HG03025 (cell line): ENCODE data around the gene CERS3.

Experiments
- ATAC-seq: cut with Tn5 transposase; IDR thresholded peaks from one replicate; pipeline ENCODE4 v1.9.1; 2021; ENCODE audit warnings: mild to moderate bottlenecking, moderate library complexity; ENCODE audit not compliant: unreplicated experiment, low FRiP score

The CERS3 gene

DNA sequence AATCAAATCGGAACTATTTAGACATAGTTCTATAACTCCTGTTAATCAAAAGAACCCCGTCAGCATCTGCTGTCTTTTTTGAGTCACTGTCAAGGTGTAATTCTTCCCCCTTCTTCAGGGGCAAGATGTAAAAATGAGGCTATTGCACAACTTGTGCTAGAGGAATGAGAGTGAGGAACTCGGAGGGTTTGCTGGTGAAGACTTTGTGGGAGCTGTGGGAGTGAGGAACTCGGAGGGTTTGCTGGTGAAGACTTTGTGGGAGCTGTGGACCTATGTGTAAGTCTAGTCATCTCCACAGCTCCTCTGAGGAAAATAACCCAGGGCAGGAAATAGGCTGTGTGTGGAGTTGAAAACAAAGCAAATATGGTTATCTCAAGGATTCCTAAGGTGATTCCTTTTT lies 2.5 kb upstream of the CERS3 start:
- no peak for ATAC-seq

DNA sequence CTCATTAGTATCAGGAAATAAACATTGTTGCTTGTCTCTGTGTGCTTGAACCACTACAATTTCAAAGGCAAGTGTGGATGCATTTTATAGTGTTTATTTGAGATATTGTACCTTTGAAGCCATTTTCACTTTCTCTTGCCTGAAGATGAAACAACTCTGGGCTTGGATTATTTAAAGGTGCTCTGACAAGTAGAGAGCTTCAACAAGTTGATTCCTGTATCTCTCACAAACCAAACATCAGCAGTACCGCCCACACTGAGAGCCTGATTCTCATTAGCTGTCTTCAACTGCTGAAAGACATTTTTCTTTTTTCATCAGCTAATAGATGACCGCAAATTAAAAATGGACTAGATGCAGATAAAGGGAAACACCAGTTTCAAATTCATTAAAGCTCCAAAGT lies 806 bp upstream of the CERS3 start:
- no peak for ATAC-seq

DNA sequence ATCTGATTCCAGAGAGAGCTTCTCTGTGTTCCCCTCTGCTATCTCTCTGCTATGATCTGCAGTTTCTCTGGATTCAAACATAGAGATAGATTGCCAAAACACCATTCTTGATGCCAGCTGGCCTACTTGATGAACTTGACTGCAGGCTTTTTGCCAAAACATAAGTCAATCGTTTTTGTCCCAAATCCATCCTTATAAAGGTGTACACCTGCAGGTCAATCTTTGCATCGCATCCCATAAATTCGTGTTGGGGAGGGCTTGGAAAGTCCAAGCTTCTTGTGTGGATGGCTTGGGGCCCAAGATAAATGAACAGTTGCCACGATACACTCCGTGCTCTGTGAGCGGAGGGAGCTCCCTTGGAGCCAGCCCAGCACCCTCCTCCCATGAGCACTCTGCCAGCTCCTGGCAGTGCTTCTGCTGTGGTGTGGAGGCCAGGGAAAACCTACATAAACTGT lies 2.7 kb downstream of the CERS3 start:
- no peak for ATAC-seq

DNA sequence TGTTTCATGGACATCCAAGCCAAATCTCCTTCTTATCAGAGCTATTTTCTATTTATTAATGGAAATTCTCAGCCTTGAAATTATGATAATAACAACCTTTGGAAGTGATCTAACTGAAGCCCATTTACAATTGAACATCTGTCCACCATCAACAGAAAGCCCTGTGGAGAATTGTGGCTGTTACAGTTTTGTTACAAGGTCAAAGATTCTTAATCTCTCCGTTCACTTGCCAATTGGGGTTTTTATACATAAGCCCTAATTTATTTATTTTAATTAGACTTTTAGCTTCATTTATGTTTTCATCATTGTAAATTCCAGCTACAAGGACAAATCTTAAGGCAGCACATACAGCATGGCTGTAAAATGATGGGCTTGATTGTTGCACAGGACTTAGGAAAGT lies 3.3 kb downstream of the CERS3 start:
- no peak for ATAC-seq

DNA sequence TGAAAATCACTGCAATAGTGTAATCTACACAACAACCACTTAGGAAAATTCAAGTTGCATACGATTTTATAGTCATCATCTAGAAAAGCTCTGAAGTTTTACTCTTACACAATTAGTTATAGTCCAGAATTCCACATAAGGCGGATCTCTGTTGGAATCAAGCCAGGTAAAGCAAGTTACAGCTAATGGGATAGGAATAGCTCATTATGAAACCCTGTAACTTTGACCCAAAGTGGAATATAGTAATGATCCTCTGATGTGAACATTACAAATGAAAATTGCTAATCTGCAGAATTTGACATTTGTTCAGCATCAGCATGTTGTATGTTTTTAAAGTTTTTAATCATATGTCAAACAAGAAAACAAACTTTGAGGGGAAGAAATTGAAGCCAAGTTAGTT lies 4.4 kb downstream of the CERS3 start:
- ATAC-seq, result no peak

DNA sequence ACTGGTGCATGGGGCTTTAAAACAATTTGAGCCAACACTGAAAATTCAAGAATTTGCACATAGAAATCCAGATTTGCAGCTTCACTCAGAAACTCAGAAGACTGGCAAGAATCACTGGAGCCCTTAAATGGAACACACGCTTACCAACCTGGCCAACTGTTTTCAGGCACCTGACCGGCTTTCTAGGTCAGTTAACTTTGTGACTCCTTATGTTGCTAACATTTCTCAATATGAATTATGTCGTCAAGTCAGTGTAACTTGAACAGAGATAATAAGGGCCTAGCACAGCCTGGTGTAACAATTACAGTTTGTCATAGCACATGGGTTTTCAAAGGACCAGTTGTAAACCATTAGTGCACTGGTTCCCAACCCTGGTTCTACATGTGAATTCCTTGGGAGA lies 6.8 kb downstream of the CERS3 start:
- ATAC-seq, result no peak

DNA sequence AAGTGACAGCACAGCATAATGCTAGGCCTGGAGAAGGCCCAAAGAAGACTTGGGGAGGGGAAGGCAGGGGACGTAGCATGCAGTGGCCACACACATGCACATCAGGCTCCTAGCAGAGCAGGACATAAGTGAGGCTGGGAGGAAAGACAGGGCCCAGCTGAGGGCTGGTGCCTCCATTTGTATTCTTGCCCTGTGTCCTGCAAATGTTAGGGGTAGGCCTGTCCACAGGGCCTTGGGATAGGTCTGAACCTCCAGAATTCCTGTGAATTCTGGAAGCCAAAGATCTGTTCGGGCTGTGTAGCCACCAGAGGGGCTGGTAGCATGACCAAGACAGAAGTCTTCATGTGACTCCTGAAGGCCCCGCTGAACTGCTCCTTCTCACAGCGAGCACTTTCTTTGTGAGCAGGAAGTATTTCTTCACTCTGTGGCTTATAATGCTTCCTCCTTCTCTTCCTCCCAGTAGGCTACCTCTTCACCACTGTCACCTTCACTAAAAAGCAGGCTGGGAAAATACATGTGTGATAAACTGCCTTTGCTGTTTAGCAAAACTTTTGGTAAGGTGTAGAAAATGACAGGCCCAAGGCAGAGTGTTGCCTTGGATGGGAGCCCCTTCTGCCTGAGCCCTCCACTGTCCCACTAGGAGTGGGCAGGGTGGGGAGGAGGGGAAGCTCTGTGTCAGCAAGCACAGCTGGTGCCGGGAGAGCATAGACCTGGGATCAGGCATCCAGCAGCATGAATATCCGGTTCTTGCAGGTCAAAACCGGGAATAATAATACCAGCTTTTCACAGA lies 8.4 kb downstream of the CERS3 start:
- ATAC-seq, result no peak

DNA sequence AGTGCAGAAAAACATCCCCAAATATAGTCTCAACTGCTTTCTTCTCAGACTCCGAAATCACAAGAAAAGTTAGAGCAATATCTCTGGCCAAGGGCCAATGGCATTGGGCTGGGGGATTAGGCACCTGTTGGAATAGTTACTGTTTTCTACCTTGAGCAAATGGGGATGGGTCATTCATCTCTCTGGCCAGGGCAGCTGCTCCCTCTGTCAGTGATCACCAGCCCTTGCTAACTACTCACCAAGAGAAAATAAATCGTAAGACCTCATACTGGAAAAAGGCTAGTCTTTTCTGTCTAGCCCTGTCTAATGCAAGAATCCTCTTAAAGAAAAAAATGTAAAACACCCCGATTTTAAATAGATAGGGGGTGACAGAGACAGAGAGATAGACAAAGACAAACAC lies 10.9 kb downstream of the CERS3 start:
- ATAC-seq, result no peak

DNA sequence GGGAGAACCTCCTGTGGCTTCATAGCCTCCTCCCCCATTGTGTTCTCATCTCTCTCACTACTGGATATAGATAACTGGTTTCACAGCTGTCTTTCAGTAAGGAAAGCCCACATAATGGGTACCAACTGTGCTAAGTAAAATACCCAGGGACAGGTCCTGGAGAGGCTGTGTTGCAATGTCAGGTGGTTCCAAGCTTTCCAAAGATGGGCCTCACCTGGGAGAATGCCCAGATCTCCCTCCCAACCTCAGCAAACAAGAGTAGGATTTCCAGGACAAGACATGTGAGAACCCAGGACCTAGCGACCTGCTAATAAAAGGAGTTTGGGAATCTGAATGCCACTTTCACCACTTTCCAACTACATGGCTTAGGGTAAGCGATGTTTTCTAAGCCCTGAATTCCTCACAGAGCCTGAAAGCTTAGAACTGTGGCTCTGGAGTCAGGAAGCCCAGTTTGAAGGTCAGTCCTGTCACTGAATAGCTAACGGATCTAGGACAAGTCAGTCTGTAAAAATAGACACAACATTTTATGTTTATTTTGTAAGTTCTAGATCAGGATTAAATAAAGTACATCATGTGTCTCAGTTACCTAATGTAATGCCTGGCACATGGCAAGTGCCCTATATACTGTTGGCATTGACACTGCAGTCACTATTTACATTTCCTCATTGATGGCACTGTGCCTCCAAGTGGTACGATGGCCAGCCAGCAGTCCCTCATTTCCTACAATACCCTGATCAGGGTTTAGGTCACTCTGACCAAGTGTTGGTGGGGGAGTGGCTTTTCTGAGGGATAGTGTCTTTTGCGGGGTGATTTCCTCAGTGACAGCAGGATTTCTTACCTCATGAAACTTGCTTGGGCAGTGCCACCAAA lies 11.9 kb downstream of the CERS3 start:
- ATAC-seq, result no peak

DNA sequence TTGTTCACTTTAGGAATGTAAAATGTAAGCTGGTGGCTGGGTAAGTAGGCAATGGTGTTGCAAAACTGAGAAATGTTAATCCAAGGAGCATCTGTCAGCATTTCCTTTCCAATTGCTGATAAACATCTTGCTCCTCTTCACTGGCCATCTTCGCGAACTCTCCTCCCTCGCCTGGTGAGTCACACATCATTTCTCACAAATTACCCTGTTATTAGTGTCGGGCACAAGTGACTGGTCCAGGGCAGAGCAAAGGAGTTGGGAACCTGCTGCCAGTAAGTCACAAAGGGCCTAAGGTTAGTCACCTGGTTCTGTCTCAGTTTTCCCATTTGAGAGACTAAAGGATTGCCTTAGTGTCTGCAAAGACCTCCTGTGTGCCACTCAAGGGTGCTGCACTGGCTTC lies 13.0 kb downstream of the CERS3 start:
- no peak for ATAC-seq

DNA sequence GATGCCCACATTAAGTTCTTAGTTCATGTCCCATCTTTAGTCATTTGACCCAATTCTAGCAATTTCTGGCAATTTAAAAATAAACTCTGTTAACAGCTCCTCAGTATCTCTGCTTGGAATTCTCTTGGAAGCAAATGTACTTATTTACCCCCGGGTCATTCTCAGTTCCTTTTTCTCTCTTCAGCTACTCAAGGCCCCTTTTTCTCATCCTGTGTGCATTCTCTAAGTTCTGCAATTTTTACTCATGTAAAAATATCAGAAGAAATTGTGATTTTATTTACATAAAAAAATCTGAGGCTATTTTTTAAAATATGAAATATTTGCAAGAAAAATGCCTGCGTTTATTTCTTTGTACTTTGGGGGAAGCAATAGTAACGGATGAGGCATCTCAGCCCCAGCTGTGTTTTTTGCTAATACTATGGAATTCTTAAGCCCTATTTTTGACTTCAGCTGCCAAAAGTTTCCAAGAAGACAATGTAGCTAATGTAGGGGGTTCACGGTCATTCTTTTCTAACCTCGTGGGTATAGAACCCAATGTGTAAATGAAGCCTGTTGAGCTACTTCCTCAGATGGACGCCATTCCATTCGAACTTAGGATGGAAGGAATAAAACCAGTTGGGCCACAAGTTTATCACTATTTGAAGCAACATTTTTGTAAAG lies 20.0 kb downstream of the CERS3 start:
- ATAC-seq, result no peak

DNA sequence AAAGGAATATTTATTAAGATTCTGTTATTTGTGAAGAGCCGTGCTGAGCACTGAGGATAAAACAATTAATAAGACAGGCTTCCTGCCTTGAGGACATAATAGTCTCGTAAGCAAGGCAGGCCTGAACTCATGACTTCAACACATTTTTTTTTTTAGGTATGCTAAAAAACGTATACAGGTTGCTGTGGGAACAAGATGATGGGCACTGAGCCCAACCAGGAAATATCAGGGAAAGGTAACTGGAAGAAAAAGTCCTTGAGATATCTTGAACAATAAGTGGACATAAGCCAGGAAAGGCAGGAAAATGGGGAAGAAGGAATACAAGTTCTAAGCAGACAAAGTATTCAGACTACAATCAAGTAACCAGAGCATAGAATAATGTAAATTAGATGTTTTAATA lies 26.1 kb downstream of the CERS3 start:
- ATAC-seq, result no peak

DNA sequence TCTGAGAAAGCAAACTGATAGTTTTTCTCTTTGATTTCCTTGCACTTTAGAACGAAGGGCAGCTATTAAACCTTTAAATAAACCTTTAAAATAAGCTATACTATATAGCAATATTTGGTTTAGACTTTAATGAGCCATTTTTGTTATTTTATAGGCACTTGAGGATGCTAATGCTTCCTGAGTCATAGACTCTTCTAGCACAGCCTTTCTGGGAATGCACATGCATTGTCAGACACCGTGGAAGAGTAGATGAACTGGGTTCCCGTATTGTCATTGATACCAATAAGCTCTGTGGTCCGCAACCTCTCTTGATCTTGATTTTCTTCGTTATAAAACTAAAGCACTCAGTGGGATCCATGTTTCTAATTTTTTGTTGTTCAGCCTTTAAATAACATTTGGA lies 27.6 kb downstream of the CERS3 start:
- no peak for ATAC-seq

DNA sequence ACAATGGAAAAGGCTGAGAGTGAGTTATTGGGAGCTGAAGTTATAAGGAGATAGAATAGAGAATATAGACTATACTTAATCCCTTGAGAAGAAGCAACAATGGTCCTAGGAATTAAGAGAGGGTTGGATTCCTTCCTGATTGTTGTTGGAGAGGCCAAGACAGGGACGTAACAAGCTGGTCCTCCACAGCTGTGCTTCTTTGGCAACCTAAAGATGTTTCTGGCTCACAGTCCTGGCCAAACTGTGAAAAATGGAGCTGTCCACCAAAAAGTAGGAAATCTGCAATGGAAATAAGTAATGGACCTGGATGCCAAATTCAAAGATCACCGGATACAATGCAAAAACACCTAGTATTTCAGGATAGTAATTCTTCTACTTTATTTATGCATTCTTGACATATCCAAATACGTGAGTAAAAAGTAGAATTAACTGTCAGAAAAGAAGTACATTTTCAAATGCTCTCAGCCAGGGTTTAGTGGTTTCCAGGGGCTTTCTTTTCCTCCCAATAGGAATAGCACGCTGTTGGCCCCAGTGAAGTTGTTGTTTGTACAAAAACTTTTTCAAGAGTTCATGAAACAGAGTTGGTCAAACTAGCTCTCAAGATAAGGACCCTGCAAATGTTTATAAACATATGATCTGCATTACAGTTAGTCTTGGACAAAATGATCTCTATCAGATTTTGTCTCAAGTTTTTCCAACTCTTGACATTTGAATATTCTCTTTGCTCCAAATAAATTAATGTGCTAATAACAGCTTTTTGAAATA lies 28.3 kb downstream of the CERS3 start:
- ATAC-seq, result no peak

DNA sequence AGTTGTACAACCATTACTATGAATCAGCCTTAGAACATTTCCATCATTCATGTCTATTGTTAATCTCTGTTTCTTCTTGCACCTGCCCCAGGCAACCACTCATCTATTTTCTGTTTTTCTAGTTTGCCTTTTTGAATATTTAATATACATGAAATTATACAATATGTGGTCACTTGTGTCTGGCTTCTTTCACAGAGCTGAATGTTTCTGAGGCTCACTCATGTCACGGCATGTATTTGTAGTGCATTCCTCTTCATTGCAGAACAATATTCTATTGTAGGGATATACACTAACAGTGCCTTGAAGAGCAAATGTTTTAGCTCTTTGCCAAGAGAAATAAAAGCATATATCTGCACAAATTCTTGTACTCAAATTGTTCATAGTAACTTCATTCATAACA lies 32.9 kb downstream of the CERS3 start:
- no peak for ATAC-seq

DNA sequence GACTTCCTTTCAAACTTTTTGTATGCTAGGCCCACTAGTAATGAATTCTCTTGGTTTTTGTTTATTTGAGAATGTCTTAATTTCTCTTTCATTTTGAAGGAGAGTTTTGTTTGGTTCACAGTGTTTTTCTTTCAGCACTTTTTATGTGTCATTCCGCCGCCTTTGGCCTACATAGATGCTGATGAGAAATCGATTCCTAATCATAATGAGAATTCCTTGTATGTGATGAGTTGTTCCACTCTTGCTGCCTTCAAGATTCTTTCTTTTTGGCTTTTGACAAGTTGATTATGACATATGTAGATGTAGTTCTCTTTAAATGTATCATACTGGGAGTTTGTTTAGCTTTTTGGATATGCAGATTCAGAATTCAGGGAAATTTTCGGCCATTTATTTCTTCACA lies 35.5 kb downstream of the CERS3 start:
- no peak for ATAC-seq

DNA sequence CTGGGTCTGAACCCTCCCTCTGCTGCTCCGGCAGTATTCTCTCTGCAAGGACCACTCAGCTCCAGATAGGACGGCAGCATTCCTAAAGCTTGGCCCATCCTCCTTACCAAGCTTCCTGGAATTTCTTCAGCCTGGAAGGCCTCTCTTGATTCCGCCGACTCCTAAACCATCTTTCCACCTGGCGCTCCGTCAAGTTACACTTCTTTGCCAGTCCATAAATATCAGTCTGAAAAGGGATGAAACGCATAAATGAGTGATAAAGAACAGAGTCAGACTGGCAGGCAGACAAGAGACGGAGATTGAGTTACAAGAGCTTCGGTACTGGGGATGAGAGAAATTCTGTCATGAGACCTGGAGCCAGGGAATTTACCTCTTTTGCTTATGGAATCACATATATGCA lies 44.3 kb downstream of the CERS3 start:
- ATAC-seq, result no peak

DNA sequence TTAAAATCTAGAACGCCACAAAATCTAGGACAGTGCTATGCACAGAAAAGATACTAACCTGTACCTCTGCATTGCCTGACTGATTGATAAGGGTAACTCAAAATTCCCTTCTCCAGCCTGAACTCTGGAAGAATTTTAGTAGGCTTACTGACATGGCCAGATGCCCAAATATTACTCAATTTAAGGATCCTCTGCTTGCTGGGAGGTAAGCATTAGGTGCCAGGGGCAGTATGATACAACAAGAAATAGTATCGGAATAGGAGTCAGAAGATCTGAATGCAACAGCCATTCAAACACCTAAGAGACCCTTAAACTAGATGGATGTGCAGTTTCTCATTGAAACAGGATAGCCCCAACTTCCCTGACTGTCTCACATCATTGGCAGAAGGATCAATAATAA lies 45.4 kb downstream of the CERS3 start:
- ATAC-seq, result no peak

DNA sequence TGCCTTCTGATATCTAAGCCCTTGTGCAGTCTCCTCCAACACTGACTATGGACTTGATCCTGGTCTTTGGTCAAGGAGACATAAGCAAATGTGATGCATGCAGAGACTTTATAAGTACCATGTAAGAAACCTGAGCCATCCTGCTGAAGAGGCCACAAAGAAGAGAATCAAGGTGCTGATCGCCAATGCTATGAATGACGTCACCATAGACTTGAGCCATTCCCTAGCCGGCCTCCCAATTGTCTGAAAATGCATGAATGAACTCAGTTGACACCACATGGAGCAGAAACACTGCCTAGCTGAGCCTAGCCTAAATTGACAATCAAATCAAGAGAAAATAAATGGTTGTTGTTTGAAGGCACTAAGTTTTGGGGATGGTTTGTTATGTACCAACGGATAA lies 51.9 kb downstream of the CERS3 start:
- no peak for ATAC-seq

DNA sequence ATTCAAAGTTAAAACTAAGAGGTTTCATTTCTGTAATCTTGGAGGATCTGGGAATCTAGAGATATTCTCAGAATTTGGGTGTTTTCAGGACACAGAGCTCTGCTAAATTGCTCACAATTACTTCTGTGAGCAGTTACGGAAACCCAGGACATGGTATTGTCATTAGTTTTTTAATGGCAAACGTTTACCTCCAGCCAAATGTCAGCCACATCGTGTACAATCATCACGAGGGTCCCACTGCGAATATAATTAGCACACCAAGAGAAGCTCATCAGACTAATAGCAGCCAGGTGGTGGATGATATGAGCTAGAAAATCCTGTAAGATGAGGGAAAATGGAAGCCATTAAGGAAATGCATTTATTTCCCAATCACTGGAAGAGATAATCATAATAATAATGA lies 56.0 kb downstream of the CERS3 start:
- no peak for ATAC-seq

DNA sequence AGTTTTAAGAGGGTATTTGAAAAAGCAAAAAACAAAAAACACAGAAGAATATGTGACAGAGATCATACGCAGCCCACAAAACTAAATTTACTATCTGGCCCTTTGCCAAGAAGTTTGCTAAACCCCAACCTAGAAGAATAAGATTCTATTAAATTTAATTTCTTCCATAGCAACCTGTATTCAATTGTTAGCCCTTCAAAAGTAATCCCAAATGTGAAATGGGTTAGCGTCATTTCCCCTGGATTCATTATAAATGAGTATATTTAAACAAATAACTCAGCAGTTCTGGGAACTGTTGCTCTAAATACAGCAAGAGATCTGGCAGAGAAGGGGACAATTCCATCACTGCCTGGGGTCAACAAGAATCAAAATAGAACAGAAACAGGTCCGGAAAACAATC lies 56.8 kb downstream of the CERS3 start:
- no peak for ATAC-seq
